HepG2 (cell line): ENCODE data around the gene ABCB8. TPM values are rescaled to one million over a fixed set of nuclear protein-coding genes. Genes with fewer than 3 reads are reported as not detected.

Source experiments
- BRCA1 ChIP-seq: sonication (generic); formaldehyde crosslinking; IDR thresholded peaks from 2 replicates; pipeline ENCODE4 v1.4.0; 2020; ENCODE audit warnings: missing genetic modification reagents
- CBX2 ChIP-seq, 2 experiments: fragments of 200-600 bp in 1 of 2; sonication (generic); formaldehyde crosslinking in 1 of 2; IDR thresholded peaks; 2 replicates each; pipeline versions ENCODE4 v1.7.0 to v1.8.1; 2018 to 2022; ENCODE audit warnings: low read depth in 2 of 2, low read length in 1 of 2, mild to moderate bottlenecking in 1 of 2, missing genetic modification reagents in 1 of 2
- CSRNP2 ChIP-seq: sonication (generic); formaldehyde crosslinking; conservative IDR thresholded peaks from 2 replicates; pipeline ENCODE4 v1.8.0; 2022; ENCODE audit warnings: low read depth, missing genetic modification reagents
- MAZ ChIP-seq, 2 experiments: sonication (generic) in 1 of 2; formaldehyde crosslinking in 1 of 2; IDR thresholded peaks; 2 replicates each; pipeline versions ENCODE4 v1.5.0 to v1.6.1; 2012 to 2020; ENCODE audit warnings: low read depth in 2 of 2, mild to moderate bottlenecking in 2 of 2, borderline replicate concordance in 1 of 2, improper control_type of control experiment in 1 of 2, low read length in 1 of 2, missing genetic modification reagents in 1 of 2, moderate library complexity in 1 of 2
- NCOA1 ChIP-seq: sonication (generic); formaldehyde crosslinking; IDR thresholded peaks from 2 replicates; pipeline ENCODE4 v1.9.0; 2021; ENCODE audit warnings: missing genetic modification reagents
- PRDM4 ChIP-seq: sonication (generic); formaldehyde crosslinking; IDR thresholded peaks from 2 replicates; pipeline ENCODE4 v1.9.0; 2021; ENCODE audit warnings: missing genetic modification reagents, borderline replicate concordance
- REXO4 ChIP-seq: sonication (generic); formaldehyde crosslinking; IDR thresholded peaks from 2 replicates; pipeline ENCODE4 v1.8.0; 2022; ENCODE audit warnings: missing genetic modification reagents, mild to moderate bottlenecking, borderline replicate concordance
- RFXAP ChIP-seq: sonication (generic); formaldehyde crosslinking; IDR thresholded peaks from 2 replicates; pipeline ENCODE4 v1.4.0; 2020; ENCODE audit warnings: missing genetic modification reagents, borderline replicate concordance
- SNAPC5 ChIP-seq: sonication (generic); formaldehyde crosslinking; IDR thresholded peaks from 2 replicates; pipeline ENCODE4 v1.8.1; 2023; ENCODE audit warnings: mild to moderate bottlenecking, missing genetic modification reagents, borderline replicate concordance
- SP1 ChIP-seq, 2 experiments: fragments of 450-650 bp in 1 of 2; sonication (generic) in 1 of 2; formaldehyde crosslinking in 1 of 2; IDR thresholded peaks; 2 replicates each; pipeline versions ENCODE4 v1.4.0 to v1.6.1; 2016 to 2020; ENCODE audit warnings: missing genetic modification reagents in 1 of 2
- TARDBP ChIP-seq: sonication (generic); formaldehyde crosslinking; IDR thresholded peaks from 2 replicates; pipeline ENCODE4 v1.8.0; 2022; ENCODE audit warnings: mild to moderate bottlenecking, missing genetic modification reagents
- U2AF1 ChIP-seq: fragments of 200-400 bp; formaldehyde crosslinking; optimal IDR thresholded peaks from 2 replicates; pipeline ENCODE3; 2017; ENCODE audit warnings: mild to moderate bottlenecking, low read depth, low read length
- ZBTB37 ChIP-seq: sonication (generic); formaldehyde crosslinking; IDR thresholded peaks from 2 replicates; pipeline ENCODE4 v1.4.0; 2020; ENCODE audit warnings: mild to moderate bottlenecking, missing genetic modification reagents
- ZBTB7A ChIP-seq: sonication (generic); formaldehyde crosslinking; IDR thresholded peaks from 2 replicates; pipeline ENCODE4 v1.8.0; 2022; ENCODE audit warnings: mild to moderate bottlenecking, missing genetic modification reagents
- ZNF382 ChIP-seq: sonication (generic); formaldehyde crosslinking; IDR thresholded peaks from 2 replicates; pipeline ENCODE4 v1.5.0; 2020; ENCODE audit warnings: missing genetic modification reagents, mild to moderate bottlenecking, borderline replicate concordance
- ZNF577 ChIP-seq: sonication (generic); formaldehyde crosslinking; IDR thresholded peaks from 2 replicates; pipeline ENCODE4 v1.4.0; 2020; ENCODE audit warnings: mild to moderate bottlenecking, low read depth, missing genetic modification reagents, borderline replicate concordance
- polyA plus RNA-seq, 8 experiments: library from polyadenylated mRNA; depleted of rRNA in 3 of 8; stranded (reverse) in 7 of 8; unstranded in 1 of 8; fragments of >200 nt; fragmentation: Illumina TruSeq in 4 of 8; extraction: Trizol in 4 of 8; gene quantifications; 2 replicates each; pipeline versions ENCODE4 v1.2.1 to v1.2.3, GENCODE V29; 2011 to 2016; ENCODE audit warnings: low read depth in 4 of 8, missing spikeins in 1 of 8, mixed read lengths in 1 of 8; ENCODE audit not compliant: insufficient read depth in 1 of 8
- total RNA-seq, 5 experiments: library from RNA; depleted of rRNA; stranded (reverse); fragments of >200 nt; fragmentation: Illumina TruSeq; extraction: Trizol; gene quantifications; 2 replicates each; pipeline ENCODE4 v1.2.3, GENCODE V29; 2016; ENCODE audit warnings: low read depth in 1 of 5

Gene ABCB8
- total and polyA plus RNA-seq, 2 of the 13 experiments (the other 11 are each of a cell fraction or from before 2014, with no cell fraction given): 6.6 to 16.7 TPM

GRCh38 chr7:151012031-151012692 is 16.1 kb upstream of the ABCB8 start (continued):
- TF ChIP-seq CSRNP2 (CRISPR knock-in tag) (no peak), ZBTB37 (no peak), BRCA1 (CRISPR knock-in tag) (no peak), REXO4 (no peak), TARDBP (CRISPR knock-in tag) (peak; percentile 75), NCOA1 (no peak), ZBTB7A (CRISPR knock-in tag) (no peak), CBX2 (IDR thresholded peaks at IDR 0.05; ENCODE audit: low read depth, low read length) (no peak), CBX2 (CRISPR knock-in tag; IDR thresholded peaks at IDR 0.05; ENCODE audit: low read depth) (no peak), ZNF382 (no peak), SP1 (IDR thresholded peaks at IDR 0.05) (no peak), SP1 (CRISPR knock-in tag; IDR thresholded peaks at IDR 0.05) (no peak), SNAPC5 (CRISPR knock-in tag) (no peak), ZNF577 (no peak), RFXAP (CRISPR knock-in tag) (no peak), PRDM4 (CRISPR knock-in tag) (no peak), U2AF1 (no peak), MAZ (IDR thresholded peaks at IDR 0.05; ENCODE audit: borderline replicate concordance, low read depth, low read length) (no peak), MAZ (CRISPR knock-in tag; IDR thresholded peaks at IDR 0.05; ENCODE audit: low read depth) (no peak)
